Hepatocyte (in vitro differentiated cells): ENCODE data around the gene LRRC75B.

ENCODE experiments used
- CTCF ChIP-seq: fragments of 200-600 bp; sonication (generic); IDR thresholded peaks from 2 replicates; pipeline ENCODE4 v1.5.1; 2016; ENCODE audit warnings: antibody characterized with exemption, mild to moderate bottlenecking; ENCODE audit not compliant: poor library complexity
- EZH2phosphoT487 ChIP-seq: fragments of 200-600 bp; sonication (generic); IDR thresholded peaks from one replicate; pipeline ENCODE4 v1.6.1; 2018; ENCODE audit warnings: antibody characterized with exemption, mild to moderate bottlenecking, low read depth, moderate library complexity; ENCODE audit not compliant: unreplicated experiment, severe bottlenecking

DNA sequence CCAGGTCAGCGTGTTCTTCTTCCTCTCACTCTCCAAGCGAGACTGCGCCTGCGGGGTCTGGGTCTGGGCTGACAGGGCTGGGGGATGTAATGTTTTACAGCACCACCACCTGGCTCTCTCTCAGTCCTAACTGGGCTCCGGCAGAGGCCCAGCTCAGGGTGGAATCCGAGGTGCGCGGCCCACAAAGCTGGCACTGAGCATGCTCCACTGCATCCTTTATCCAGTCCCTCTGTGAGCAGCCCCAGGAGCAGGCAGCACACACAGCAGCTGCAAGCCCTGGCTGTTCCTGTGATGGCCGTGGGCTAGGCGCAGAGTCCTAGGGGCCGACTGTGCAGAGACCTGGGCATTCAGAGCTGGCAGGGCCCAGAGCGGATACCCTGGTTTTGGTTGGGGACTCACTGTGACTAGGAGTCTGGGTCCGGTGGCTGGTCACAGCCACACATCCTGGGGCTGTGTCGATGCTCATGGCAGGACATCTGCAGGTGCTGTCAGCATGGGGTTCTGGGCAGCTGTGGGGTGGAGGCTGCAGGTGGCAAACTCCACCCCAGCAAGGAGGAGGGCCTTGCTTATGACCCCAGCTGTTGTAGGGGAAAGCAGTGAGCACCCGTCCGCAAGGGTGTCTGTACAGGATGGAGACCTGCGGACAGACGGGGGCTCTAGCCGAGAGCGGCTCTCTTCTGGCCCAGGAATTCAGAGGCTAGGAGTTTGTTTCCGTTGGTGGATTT, 4.0 kb downstream of the LRRC75B start:
- TF ChIP-seq EZH2phosphoT487 (no peak), CTCF (no peak)
